NOMO-1 treated with dmso at 0.1 percent for 144 hours (cell line): ENCODE data around the gene RBM25.
"Not testable (repeated sequence)": the region's sequence is repeated elsewhere in the genome, so short reads cannot be mapped to it uniquely, and the experiment has no call there.

ENCODE experiments used
- DNase-seq: peaks from one replicate; lab custom pipeline; 2025; ENCODE audit not compliant: unreplicated experiment; lab: John Stamatoyannopoulos, UW

RBM25 gene

GRCh38 chr14:73058224-73058921, at the start of gene RBM25:
Gene RBM25, plus strand, starts transcription at chr14:73058534. Its CDS starts 13,108 bp downstream, at chr14:73071642.
- peak; percentile 97 for DNase-seq

- DNase-seq = not testable (repeated sequence)
Measured at GRCh38 chr14:73011189-73011588, 47.1 kb upstream of the RBM25 start.

DNA sequence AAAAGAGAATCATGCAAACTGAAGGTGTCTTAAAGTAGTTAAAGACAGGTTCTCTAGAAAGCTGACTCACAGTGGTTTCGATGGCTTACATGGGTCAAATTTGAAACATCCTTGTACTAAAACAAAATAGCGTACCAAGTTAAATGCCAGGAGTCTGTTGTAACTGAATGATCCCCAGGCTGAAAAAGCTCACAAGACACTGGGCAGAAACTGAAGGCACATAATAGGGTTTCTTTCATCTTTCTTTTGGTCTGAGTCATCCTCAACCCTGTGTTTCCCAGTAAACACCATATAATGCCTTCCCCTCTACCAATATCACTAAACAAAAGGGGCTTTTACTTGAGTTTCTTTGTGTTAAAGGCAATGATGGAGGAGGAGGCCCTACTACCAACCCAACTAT, 44.2 kb upstream of the RBM25 start:
- DNase-seq = no peak

GRCh38 chr14:73015552-73015951, 42.8 kb upstream of the RBM25 start:
- not testable (repeated sequence) for DNase-seq

- not testable (repeated sequence) for DNase-seq
Measured at GRCh38 chr14:73016011-73016410, 42.3 kb upstream of the RBM25 start.

DNA sequence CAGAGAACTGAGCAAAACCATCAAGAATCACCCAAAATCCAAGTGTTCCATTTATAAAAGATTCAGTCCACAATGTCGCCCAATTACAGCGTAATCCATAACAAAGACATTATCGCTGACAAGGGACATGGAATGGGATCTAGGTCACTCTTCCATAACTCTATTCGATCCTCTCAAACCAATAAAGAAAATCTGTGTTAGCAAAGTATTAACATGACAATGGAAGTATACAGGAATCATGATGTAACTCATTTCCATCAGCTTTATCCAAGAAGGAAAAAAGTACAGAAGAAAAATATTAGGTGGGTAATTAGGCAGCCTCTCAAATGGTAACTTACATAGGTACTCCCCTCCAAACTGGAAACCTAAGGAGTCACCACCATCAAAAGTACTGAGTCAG, 36.3 kb upstream of the RBM25 start:
- DNase-seq = no peak

GRCh38 chr14:73025544-73025943, 32.8 kb upstream of the RBM25 start:
- DNase-seq = no peak

DNA sequence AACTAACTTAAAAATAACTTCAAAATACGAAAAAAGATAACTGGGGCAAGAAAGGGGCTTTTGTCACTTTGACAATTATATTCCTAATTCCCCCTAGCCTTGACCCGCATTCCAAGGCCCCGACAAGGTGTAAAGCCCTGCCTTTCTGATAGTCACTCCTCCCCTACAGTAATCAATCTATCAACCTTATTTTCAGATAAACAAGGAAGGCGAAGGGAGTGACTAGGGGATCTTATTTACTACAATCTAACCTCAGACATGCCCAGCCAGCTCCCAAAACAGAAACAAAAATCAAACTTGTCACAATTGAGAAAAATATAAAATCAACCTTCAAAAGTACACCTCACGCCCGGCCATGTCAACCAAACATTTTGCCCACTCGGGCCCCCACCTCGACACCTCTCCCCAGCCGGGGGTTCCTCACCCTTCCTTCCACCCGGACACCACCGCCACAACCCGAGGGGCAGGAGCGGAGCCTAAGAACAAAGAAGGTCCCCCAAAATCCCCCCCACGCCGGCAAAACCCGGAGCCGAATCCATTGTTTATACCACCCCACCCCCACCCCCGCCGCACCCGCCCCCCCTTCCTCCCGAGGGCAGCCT, 32.0 kb upstream of the RBM25 start:
- DNase-seq = no peak

GRCh38 chr14:73026845-73027542, 31.3 kb upstream of the RBM25 start, which contains the start of gene ZFYVE1:
Gene ZFYVE1, minus strand, starts transcription at chr14:73027106. Its CDS starts 2,598 bp downstream, at chr14:73024508.
- peak; percentile 99 for DNase-seq

DNA sequence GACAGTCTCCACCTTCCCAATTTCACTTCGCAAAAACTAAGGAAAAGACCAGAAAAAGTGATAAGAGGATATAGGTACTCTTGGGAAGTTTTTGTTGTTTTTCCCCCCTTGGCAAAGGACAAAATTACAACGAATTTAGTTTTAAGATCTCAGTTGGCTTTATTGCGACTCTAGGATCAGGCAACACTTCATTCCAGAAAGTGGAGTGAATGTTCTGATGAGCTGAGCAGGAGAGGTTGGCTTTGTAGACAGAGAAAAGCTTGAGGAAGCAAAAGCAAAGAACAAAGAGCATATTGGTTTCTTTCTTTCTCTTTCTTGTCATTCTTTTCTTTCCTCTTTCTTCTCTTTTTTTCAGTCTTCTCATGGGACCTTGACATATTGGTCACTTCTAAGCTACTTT, 30.8 kb upstream of the RBM25 start:
- no peak for DNase-seq

GRCh38 chr14:73027984-73028383, 30.4 kb upstream of the RBM25 start:
- DNase-seq = no peak

DNA sequence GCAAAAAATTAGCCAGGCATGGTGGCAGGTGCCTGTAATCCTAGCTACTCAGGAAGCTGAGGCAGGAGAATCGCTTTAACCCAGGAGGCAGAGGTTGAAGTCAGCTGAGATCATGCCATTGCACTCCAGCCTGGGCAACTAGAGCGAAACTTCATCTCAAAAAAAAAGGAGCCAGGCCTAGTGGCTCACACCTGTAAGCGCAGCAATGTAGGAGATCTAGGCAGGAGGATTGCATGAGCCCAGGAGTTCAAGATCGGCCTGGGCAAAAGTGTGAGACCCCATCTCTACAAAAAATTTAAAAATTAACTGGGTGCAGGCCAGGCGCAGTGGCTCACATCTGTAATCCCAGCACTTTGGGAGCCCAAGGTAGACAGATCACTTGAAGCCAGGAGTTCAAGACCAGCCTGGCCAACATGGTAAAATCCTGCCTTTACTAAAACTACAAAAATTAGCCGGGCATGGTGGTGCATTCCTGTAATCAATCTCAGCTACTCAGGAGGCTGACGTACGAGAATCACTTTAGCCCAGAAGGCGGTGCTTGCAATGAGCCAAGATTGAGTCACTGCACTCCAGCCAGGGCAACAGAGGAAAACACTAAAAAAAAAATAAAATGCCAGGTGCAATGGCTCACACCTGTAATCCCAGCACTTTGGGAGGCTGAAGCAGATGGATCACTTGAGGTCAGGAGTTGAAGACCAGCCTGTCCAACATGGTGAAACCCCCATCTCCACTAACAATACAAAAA, 21.5 kb upstream of the RBM25 start:
- not testable (repeated sequence) for DNase-seq

GRCh38 chr14:73047808-73048207, 10.5 kb upstream of the RBM25 start:
- DNase-seq = no peak

DNA sequence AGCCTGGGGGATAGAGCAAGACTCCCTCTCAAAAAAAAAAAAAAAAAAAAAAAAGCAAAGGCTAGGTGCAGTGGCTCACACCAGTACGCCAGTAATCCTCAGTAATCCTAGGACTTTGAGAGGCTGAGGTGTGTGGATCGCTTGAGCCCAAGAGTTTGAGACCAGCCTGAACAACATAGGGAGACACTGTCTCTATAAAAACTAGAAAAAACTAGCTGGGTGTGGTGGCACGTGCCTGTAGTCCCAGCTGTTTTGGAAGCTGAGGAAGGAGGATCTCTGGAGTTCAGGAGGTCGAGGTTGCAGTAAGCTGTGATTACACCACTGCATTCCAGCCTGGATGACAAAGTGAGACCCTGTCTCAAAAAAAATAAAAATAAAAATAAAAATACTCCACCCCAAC, 8.9 kb upstream of the RBM25 start:
- DNase-seq = no peak

- DNase-seq = no peak
Measured at GRCh38 chr14:73055251-73055650, 3.1 kb upstream of the RBM25 start.

DNA sequence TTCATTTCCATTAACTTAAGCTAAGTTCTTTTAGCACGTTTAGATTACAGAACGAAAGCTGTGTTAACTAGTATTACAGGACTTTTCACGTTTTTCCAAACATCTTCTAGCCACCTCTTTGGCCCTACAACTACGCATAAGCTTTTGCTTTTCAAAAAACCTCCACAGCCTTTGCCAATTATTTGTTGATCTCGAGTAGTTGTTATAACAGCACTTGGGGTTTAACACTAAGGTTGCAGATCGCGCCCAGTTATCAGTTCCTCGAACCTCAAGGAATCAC, 450 bp upstream of the RBM25 start:
- DNase-seq = no peak

- peak; percentile 43 for DNase-seq
Measured at GRCh38 chr14:73058922-73059673, 764 bp downstream of the RBM25 start.

- DNase-seq = no peak
Measured at GRCh38 chr14:73069585-73069984, 11.3 kb downstream of the RBM25 start.

- no peak for DNase-seq
Measured at GRCh38 chr14:73091044-73091443, 32.7 kb downstream of the RBM25 start.

- DNase-seq = no peak
Measured at GRCh38 chr14:73097421-73097820, 39.1 kb downstream of the RBM25 start.

GRCh38 chr14:73100334-73100733, 42.0 kb downstream of the RBM25 start:
- no peak for DNase-seq
